22Rv1 (cell line): ENCODE data around the gene CEP63.

Source experiments
- CTCF ChIP-seq: fragments of 450-650 bp; IDR thresholded peaks from 2 replicates; pipeline ENCODE4 v1.5.1; 2017; ENCODE audit warnings: mild to moderate bottlenecking
- ZFX ChIP-seq: fragments of 450-650 bp; IDR thresholded peaks from 2 replicates; pipeline ENCODE4 v1.6.1; 2017; ENCODE audit warnings: antibody characterized with exemption, borderline replicate concordance

DNA sequence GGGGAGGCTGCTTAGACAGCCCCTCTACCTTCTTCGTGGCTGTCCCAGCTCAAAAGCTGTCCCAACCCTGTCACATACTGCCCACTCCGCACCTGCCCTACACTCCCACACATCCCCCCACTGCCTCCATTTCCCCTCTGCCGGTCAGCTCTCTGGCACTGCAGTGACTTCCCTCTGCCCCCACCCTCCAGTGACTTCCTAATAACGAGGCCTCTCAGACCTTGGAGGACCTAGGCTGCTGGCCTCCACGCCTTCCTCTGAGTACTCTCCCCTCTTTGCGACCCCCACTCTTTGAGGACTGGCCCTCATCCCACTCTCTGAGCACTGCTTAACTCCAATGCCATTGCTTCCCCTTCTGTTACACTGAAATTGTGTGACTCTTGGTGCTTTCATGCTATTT, 119.7 kb downstream of the CEP63 start:
- TF ChIP-seq CTCF (no peak), ZFX (no peak)
